Measurements from ENCODE around the gene UVRAG.

DNA sequence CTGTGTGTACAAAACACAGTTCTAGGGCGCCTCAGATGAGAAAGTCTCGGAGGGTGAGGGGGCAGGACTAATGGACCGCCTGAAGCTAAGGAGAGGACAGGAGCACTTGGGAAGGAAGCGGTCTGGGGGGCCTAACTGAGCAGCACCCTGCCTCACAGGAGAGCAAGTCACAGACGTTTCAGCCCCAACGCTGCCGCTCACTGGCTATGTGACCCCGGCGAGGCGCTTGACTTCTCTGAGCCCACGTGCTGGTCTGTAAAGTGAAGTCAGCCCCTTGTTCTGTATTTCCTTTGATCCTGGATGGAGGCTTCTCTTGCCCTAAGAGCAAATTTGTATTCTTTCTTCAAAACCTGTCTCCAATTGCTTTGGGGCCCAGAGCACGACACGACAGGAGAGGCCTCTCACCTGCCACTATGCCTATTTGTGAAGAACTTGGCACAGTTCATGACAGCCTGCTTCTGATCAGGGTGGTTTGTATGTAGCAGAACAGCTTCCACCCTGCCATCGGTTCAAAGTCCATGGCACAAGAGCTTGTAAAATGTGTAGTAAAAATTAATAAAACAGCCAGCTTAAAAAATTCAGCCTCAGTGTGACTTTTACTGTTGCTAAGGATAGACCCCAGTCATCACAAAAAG, 332.2 kb downstream of the UVRAG start:
- TF ChIP-seq, protein P1, sequence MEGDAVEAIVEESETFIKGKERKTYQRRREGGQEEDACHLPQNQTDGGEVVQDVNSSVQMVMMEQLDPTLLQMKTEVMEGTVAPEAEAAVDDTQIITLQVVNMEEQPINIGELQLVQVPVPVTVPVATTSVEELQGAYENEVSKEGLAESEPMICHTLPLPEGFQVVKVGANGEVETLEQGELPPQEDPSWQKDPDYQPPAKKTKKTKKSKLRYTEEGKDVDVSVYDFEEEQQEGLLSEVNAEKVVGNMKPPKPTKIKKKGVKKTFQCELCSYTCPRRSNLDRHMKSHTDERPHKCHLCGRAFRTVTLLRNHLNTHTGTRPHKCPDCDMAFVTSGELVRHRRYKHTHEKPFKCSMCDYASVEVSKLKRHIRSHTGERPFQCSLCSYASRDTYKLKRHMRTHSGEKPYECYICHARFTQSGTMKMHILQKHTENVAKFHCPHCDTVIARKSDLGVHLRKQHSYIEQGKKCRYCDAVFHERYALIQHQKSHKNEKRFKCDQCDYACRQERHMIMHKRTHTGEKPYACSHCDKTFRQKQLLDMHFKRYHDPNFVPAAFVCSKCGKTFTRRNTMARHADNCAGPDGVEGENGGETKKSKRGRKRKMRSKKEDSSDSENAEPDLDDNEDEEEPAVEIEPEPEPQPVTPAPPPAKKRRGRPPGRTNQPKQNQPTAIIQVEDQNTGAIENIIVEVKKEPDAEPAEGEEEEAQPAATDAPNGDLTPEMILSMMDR (IDR thresholded peaks at IDR 0.05 in 4 of 5, conservative IDR thresholded peaks at IDR 0.05 in 1 of 5): no peak
- TF ChIP-seq POLR2A (IDR thresholded peaks at IDR 0.05): no peak

All from gastrocnemius medialis (tissue), 4 donors.